Left forelimb (tissue), 1 donor: ENCODE measurements around the gene IGF1R.

ENCODE experiments used
- DNase-seq: peaks from one replicate; pipeline ENCODE4 v3.0.0-alpha.2; 2018; ENCODE audit warnings: low spot score

Gene IGF1R

GRCh38 chr15:98725874-98726273, 77.5 kb downstream of the IGF1R start:
- no peak for DNase-seq

- DNase-seq = peak; percentile 77
Observed at GRCh38 chr15:98727115-98728040, 79.0 kb downstream of the IGF1R start.

- no peak for DNase-seq
Observed at GRCh38 chr15:98728082-98728810, 79.9 kb downstream of the IGF1R start.

GRCh38 chr15:98728811-98729160, 80.4 kb downstream of the IGF1R start:
- DNase-seq = no peak

GRCh38 chr15:98729446-98730042, 81.2 kb downstream of the IGF1R start:
- DNase-seq = no peak

- DNase-seq = no peak
Observed at GRCh38 chr15:98730860-98731711, 82.7 kb downstream of the IGF1R start.

GRCh38 chr15:98731712-98732450, 83.5 kb downstream of the IGF1R start:
- no peak for DNase-seq

GRCh38 chr15:98733098-98733497, 84.8 kb downstream of the IGF1R start:
- DNase-seq = no peak

GRCh38 chr15:98734466-98735199, 86.3 kb downstream of the IGF1R start:
- no peak for DNase-seq

- DNase-seq = no peak
Observed at GRCh38 chr15:98735304-98735703, 87.0 kb downstream of the IGF1R start.

- DNase-seq = no peak
Observed at GRCh38 chr15:98735895-98736617, 87.7 kb downstream of the IGF1R start.

- DNase-seq = no peak
Observed at GRCh38 chr15:98737159-98737558, 88.8 kb downstream of the IGF1R start.

GRCh38 chr15:98737721-98738120, 89.4 kb downstream of the IGF1R start:
- DNase-seq = no peak

- no peak for DNase-seq
Observed at GRCh38 chr15:98738689-98739401, 90.5 kb downstream of the IGF1R start.

GRCh38 chr15:98740295-98740694, 92.0 kb downstream of the IGF1R start:
- DNase-seq = no peak

GRCh38 chr15:98740963-98741362, 92.6 kb downstream of the IGF1R start:
- DNase-seq = no peak

GRCh38 chr15:98743177-98743576, 94.8 kb downstream of the IGF1R start:
- DNase-seq = no peak

- no peak for DNase-seq
Observed at GRCh38 chr15:98744506-98744905, 96.2 kb downstream of the IGF1R start.

GRCh38 chr15:98745179-98745578, 96.8 kb downstream of the IGF1R start:
- DNase-seq = no peak
